PC-3 (cell line): ENCODE results near the gene C16orf87.

ENCODE experiments used
- CTCF ChIP-seq: fragments of 300-600 bp; sonication (generic); conservative IDR thresholded peaks from 2 replicates; pipeline ENCODE4 v1.5.1; 2017; ENCODE audit warnings: antibody characterized with exemption, low read depth, mild to moderate bottlenecking, low read length
- EZH2phosphoT487 ChIP-seq: fragments of 300-600 bp; sonication (generic); IDR thresholded peaks from 2 replicates; pipeline ENCODE4 v1.6.1; 2018; ENCODE audit warnings: mild to moderate bottlenecking, antibody characterized with exemption, low read length, borderline replicate concordance

- TF ChIP-seq CTCF (no peak), EZH2phosphoT487 (no peak)
Observed at GRCh38 chr16:46852130-46852529, 21.1 kb upstream of the C16orf87 start.
